K562 (cell line): ENCODE results near the gene EVI5.

Experiments
- BRF2 ChIP-seq: IDR thresholded peaks from 3 replicates; pipeline ENCODE4 v1.6.1; 2011; ENCODE audit warnings: borderline replicate concordance, mild to moderate bottlenecking; ENCODE audit not compliant: insufficient read length, insufficient read depth
- CTCF ChIP-seq, 3 experiments: IDR thresholded peaks in 2 of 3; conservative IDR thresholded peaks in 1 of 3; 2 replicates each; pipeline ENCODE4 v1.5.1; 2011 to 2012; ENCODE audit warnings: low read length in 3 of 3, mild to moderate bottlenecking in 3 of 3, control low read depth in 2 of 3, improper control_type of control experiment in 1 of 3, inconsistent platforms in 1 of 3, low read depth in 1 of 3, mixed read lengths in 1 of 3, moderate library complexity in 1 of 3; ENCODE audit not compliant: insufficient read depth in 2 of 3
- ESRRA ChIP-seq: fragments of 450-650 bp; IDR thresholded peaks from 2 replicates; pipeline ENCODE4 v1.6.1; 2014; ENCODE audit warnings: low read depth, mild to moderate bottlenecking, moderate library complexity, borderline replicate concordance
- GTF2E2 ChIP-seq: fragments of 200-800 bp; sonication (Bioruptor generic); IDR thresholded peaks from 2 replicates; pipeline ENCODE4 v1.6.1; 2016; ENCODE audit warnings: missing genetic modification characterization, missing compliant biosample characterization
- GTF2F1 ChIP-seq: IDR thresholded peaks from 2 replicates; pipeline ENCODE4 v1.6.1; 2011; ENCODE audit warnings: low read depth, low read length, improper control_type of control experiment
- JUN ChIP-seq, 2 experiments: sonication (generic) in 1 of 2; formaldehyde crosslinking in 1 of 2; IDR thresholded peaks; 2 replicates each; pipeline versions ENCODE4 v1.6.1 to v1.8.0; 2012 to 2022; ENCODE audit warnings: borderline replicate concordance in 2 of 2, mild to moderate bottlenecking in 2 of 2, improper control_type of control experiment in 1 of 2, low read depth in 1 of 2, low read length in 1 of 2, missing genetic modification reagents in 1 of 2
- MEF2D ChIP-seq: conservative IDR thresholded peaks from 2 replicates; pipeline ENCODE4 v1.6.1; 2016; ENCODE audit warnings: low read depth, missing genetic modification characterization, missing compliant biosample characterization
- NFATC3 ChIP-seq: fragments of 450-650 bp; IDR thresholded peaks from 2 replicates; pipeline ENCODE4 v1.6.1; 2017; ENCODE audit warnings: mild to moderate bottlenecking
- REST ChIP-seq, 2 experiments: fragments of 450-650 bp; formaldehyde crosslinking in 1 of 2; IDR thresholded peaks; 2 replicates each; pipeline versions ENCODE4 v1.4.0 to v1.6.1; 2014 to 2020; ENCODE audit warnings: mild to moderate bottlenecking in 2 of 2, borderline replicate concordance in 1 of 2, low read depth in 1 of 2
- TAF1 ChIP-seq: IDR thresholded peaks from 2 replicates; pipeline ENCODE4 v1.6.1; 2011; ENCODE audit warnings: mild to moderate bottlenecking, low read length, moderate library complexity; ENCODE audit not compliant: insufficient read depth, control insufficient read depth, severe bottlenecking; ENCODE audit errors: extremely low read depth
- TCF7L2 ChIP-seq: fragments of 150-350 bp; IDR thresholded peaks from 2 replicates; pipeline ENCODE4 v1.6.1; 2016; ENCODE audit warnings: low read depth, mild to moderate bottlenecking, low read length, moderate library complexity
- ZC3H4 ChIP-seq: sonication (generic); formaldehyde crosslinking; IDR thresholded peaks from 2 replicates; pipeline ENCODE4 v1.9.0; 2021; ENCODE audit warnings: missing genetic modification reagents, borderline replicate concordance
- ZNF449 ChIP-seq: fragments of 250-450 bp; sonication (Bioruptor Pico); IDR thresholded peaks from 2 replicates; pipeline ENCODE4 v1.8.0; 2022; ENCODE audit warnings: moderate library complexity, mild to moderate bottlenecking, inconsistent platforms
- ZNF699 ChIP-seq: fragments of 250-450 bp; sonication (Bioruptor Pico); IDR thresholded peaks from 2 replicates; pipeline ENCODE4 v1.8.0; 2021; ENCODE audit warnings: mild to moderate bottlenecking, moderate library complexity; ENCODE audit not compliant: insufficient replicate concordance

DNA sequence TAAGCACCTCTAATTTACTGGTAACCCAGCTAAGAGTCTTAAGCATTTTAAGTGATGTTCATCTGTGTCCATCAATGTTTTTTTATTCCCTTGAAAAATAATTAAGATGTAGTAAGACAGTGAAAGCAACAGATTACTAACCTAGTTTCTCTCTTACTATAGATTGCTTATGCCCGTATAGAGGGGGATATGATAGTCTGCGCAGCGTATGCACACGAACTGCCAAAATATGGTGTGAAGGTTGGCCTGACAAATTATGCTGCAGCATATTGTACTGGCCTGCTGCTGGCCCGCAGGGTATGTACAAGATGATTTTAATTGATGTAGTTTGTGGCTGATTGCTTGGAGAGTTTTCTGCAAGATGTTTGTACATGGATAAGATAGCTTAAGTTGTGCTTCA is 49.7 kb upstream of the EVI5 start:
- TF ChIP-seq TCF7L2 (no peak), MEF2D (tag) (no peak), NFATC3 (no peak), ZC3H4 (no peak), JUN (IDR thresholded peaks at IDR 0.05; ENCODE audit: borderline replicate concordance, low read depth, low read length) (no peak), JUN (CRISPR knock-in tag; IDR thresholded peaks at IDR 0.05; ENCODE audit: borderline replicate concordance) (no peak), ZNF699 (CRISPR knock-in tag) (no peak), ZNF449 (no peak), ESRRA (no peak), CTCF (IDR thresholded peaks at IDR 0.05 in 2 of 3, conservative IDR thresholded peaks at IDR 0.05 in 1 of 3; ENCODE audit: insufficient read depth in 2 of 3, low read depth in 1 of 3, low read length in 3 of 3) (no peak), TAF1 (no peak), GTF2E2 (no peak), BRF2 (no peak), REST (IDR thresholded peaks at IDR 0.05; ENCODE audit: borderline replicate concordance) (no peak), REST (CRISPR knock-in tag; IDR thresholded peaks at IDR 0.05; ENCODE audit: low read depth) (no peak), GTF2F1 (no peak)
